ENCODE measurements around the gene LRMDA. TPM values are rescaled to one million over a fixed set of nuclear protein-coding genes. Genes with fewer than 3 reads are reported as not detected.

The LRMDA gene
- total RNA-seq, 1 donor from 2014 or later, result 5.2 TPM

- no peak overlapping the region for H3K4me2 ChIP-seq
- peaks cover 17% of the 10 kb centered on the region for H3K4me1 Mint-ChIP-seq
- no peak overlapping the region for H3K27ac ChIP-seq
- no peaks in the 10 kb centered on the region for H4K20me1 ChIP-seq (ENCODE audit: low read depth)
- no peaks in the 10 kb centered on the region for H3K27me3 ChIP-seq
- no peak overlapping the region for H2AFZ ChIP-seq (replicated peaks)
- no peaks in the 10 kb centered on the region for H3K36me3 ChIP-seq
- H3K36me3 Mint-ChIP-seq, result no peaks in the 10 kb centered on the region
- H3K9ac ChIP-seq, result no peak overlapping the region
- no peaks in the 10 kb centered on the region for H3K9me3 ChIP-seq (ENCODE audit: low read depth)
- DNase-seq (ENCODE audit: low spot score), result no peak
- peaks cover 5% of the 10 kb centered on the region for H3K27me3 Mint-ChIP-seq (ENCODE audit: insufficient read depth, low read depth)
- no peaks in the 10 kb centered on the region for H3F3A ChIP-seq (ENCODE audit: low read depth)
- no peak overlapping the region for H3K27ac Mint-ChIP-seq
- peaks cover 8% of the 10 kb centered on the region for H3K4me1 ChIP-seq
- no peaks in the 10 kb centered on the region for H3K9me3 Mint-ChIP-seq
- no peak overlapping the region for H3K4me3 Mint-ChIP-seq
- TF ChIP-seq EZH2 (IDR thresholded peaks at IDR 0.05), result no peak
- no peaks in the 10 kb centered on the region for H3K79me2 ChIP-seq (ENCODE audit: low read depth)
- H3K4me3 ChIP-seq, result no peak overlapping the region
These were observed 488.5 kb downstream of the LRMDA start for GRCh38 chr10:75919913-75920312.

GRCh38 chr10:75922435-75922834, 491.0 kb downstream of the LRMDA start:
- Histone ChIP-seq H3K27me3 (no peaks in the 10 kb centered on the region), H3K79me2 (ENCODE audit: low read depth) (no peaks in the 10 kb centered on the region), H3K4me3 (no peak overlapping the region), H3K9me3 (ENCODE audit: low read depth) (no peaks in the 10 kb centered on the region), H3K4me2 (no peak overlapping the region), H3K36me3 (no peaks in the 10 kb centered on the region), H3K9ac (no peak overlapping the region), H4K20me1 (ENCODE audit: low read depth) (no peaks in the 10 kb centered on the region), H3K27ac (no peak overlapping the region), H3K4me1 (peaks cover 18% of the 10 kb centered on the region), H2AFZ (replicated peaks) (no peak overlapping the region), H3F3A (ENCODE audit: low read depth) (no peaks in the 10 kb centered on the region)
- no peaks in the 10 kb centered on the region for H3K9me3 Mint-ChIP-seq
- no peaks in the 10 kb centered on the region for H3K36me3 Mint-ChIP-seq
- H3K4me1 Mint-ChIP-seq, result peaks cover 18% of the 10 kb centered on the region
- peaks cover 8% of the 10 kb centered on the region for H3K27me3 Mint-ChIP-seq (ENCODE audit: insufficient read depth, low read depth)
- DNase-seq (ENCODE audit: low spot score), result no peak
- no peak for TF ChIP-seq EZH2phosphoT487 (IDR thresholded peaks at IDR 0.05)
- TF ChIP-seq CTCF (IDR thresholded peaks at IDR 0.05), result peak; percentile 13
- no peak for TF ChIP-seq EZH2 (IDR thresholded peaks at IDR 0.05)
- H3K27ac Mint-ChIP-seq, result no peak overlapping the region
- no peak overlapping the region for H3K4me3 Mint-ChIP-seq

- TF ChIP-seq EZH2phosphoT487 (IDR thresholded peaks at IDR 0.05) (no peak), CTCF (IDR thresholded peaks at IDR 0.05) (no peak), EZH2 (IDR thresholded peaks at IDR 0.05) (no peak)
- peak overlapping the region; percentile 70 for H3K27ac Mint-ChIP-seq
These were observed 493.0 kb downstream of the LRMDA start for GRCh38 chr10:75924309-75924902.

GRCh38 chr10:75925999-75926398, 494.6 kb downstream of the LRMDA start:
- no peak overlapping the region for H3K27ac Mint-ChIP-seq

More at GRCh38 chr10:75924309-75924902, 493.0 kb downstream of the LRMDA start:
- H3F3A ChIP-seq (ENCODE audit: low read depth), result no peaks in the 10 kb centered on the region
- H3K4me3 ChIP-seq, result no peak overlapping the region
- H3K79me2 ChIP-seq (ENCODE audit: low read depth), result no peaks in the 10 kb centered on the region
- Mint-ChIP-seq H3K36me3 (no peaks in the 10 kb centered on the region), H3K27me3 (ENCODE audit: insufficient read depth, low read depth) (peaks cover 7% of the 10 kb centered on the region), H3K4me1 (peaks cover 16% of the 10 kb centered on the region), H3K9me3 (no peaks in the 10 kb centered on the region), H3K4me3 (no peak overlapping the region)
- no peaks in the 10 kb centered on the region for H3K27me3 ChIP-seq
- no peak overlapping the region for H3K4me2 ChIP-seq
- H2AFZ ChIP-seq (replicated peaks), result no peak overlapping the region
- H3K36me3 ChIP-seq, result no peaks in the 10 kb centered on the region
- no peak overlapping the region for H3K27ac ChIP-seq
- no peaks in the 10 kb centered on the region for H4K20me1 ChIP-seq (ENCODE audit: low read depth)
- H3K4me1 ChIP-seq, result peaks cover 18% of the 10 kb centered on the region
- H3K9me3 ChIP-seq (ENCODE audit: low read depth), result no peaks in the 10 kb centered on the region
- peak; percentile 36 for DNase-seq (ENCODE audit: low spot score)
- H3K9ac ChIP-seq, result no peak overlapping the region

More at GRCh38 chr10:75925999-75926398, 494.6 kb downstream of the LRMDA start:
- no peak overlapping the region for H3K9ac ChIP-seq
- no peak overlapping the region for H3K4me3 ChIP-seq
- H3K4me1 Mint-ChIP-seq, result peaks cover 16% of the 10 kb centered on the region
- no peaks in the 10 kb centered on the region for H3K79me2 ChIP-seq (ENCODE audit: low read depth)
- H3F3A ChIP-seq (ENCODE audit: low read depth), result no peaks in the 10 kb centered on the region
- H3K4me2 ChIP-seq, result no peak overlapping the region
- TF ChIP-seq EZH2 (IDR thresholded peaks at IDR 0.05), result no peak
- no peak for TF ChIP-seq CTCF (IDR thresholded peaks at IDR 0.05)
- no peak for TF ChIP-seq EZH2phosphoT487 (IDR thresholded peaks at IDR 0.05)
- H3K36me3 Mint-ChIP-seq, result no peaks in the 10 kb centered on the region
- no peaks in the 10 kb centered on the region for H4K20me1 ChIP-seq (ENCODE audit: low read depth)
- no peak overlapping the region for H3K4me3 Mint-ChIP-seq
- peaks cover 7% of the 10 kb centered on the region for H3K27me3 Mint-ChIP-seq (ENCODE audit: insufficient read depth, low read depth)
- no peaks in the 10 kb centered on the region for H3K9me3 Mint-ChIP-seq
- H2AFZ ChIP-seq (replicated peaks), result no peak overlapping the region
- no peaks in the 10 kb centered on the region for H3K36me3 ChIP-seq
- H3K4me1 ChIP-seq, result peaks cover 18% of the 10 kb centered on the region
- H3K27me3 ChIP-seq, result no peaks in the 10 kb centered on the region
- no peak for DNase-seq (ENCODE audit: low spot score)
- no peaks in the 10 kb centered on the region for H3K9me3 ChIP-seq (ENCODE audit: low read depth)
- no peak overlapping the region for H3K27ac ChIP-seq

Measured in neural progenitor cell (in vitro differentiated cells).